ENCODE data around the gene OGN. TPM values are rescaled to one million over a fixed set of nuclear protein-coding genes. Genes with fewer than 3 reads are reported as not detected.
A peak's percentile ranks its signal among the peaks of the same experiment; 100 is the strongest.
"Not testable (repeated sequence)": the region's sequence is repeated elsewhere in the genome, so short reads cannot be mapped to it uniquely, and the experiment has no call there.

Gene OGN
- total RNA-seq, 2 experiments from 2014 or later = not detected

GRCh38 chr9:92425474-92425873, 21.1 kb upstream of the OGN start:
- DNase-seq (no peak), ATAC-seq (no peak)
- H3K36me3 Mint-ChIP-seq (ENCODE audit: low read depth) = peaks cover 3% of the 10 kb centered on the region
- POLR2A ChIA-PET = no interaction called here
- H3K4me1 Mint-ChIP-seq (ENCODE audit: low read depth) = peaks cover 5% of the 10 kb centered on the region
- CTCF ChIA-PET = no interaction called here
- no peaks in the 10 kb centered on the region for H3K9me3 Mint-ChIP-seq (ENCODE audit: insufficient read depth)
- no peaks in the 10 kb centered on the region for H3K27me3 Mint-ChIP-seq (ENCODE audit: low read depth)
- no peak overlapping the region for H3K27ac Mint-ChIP-seq
- no peak overlapping the region for H3K4me3 Mint-ChIP-seq

GRCh38 chr9:92424340-92424739, 20.0 kb upstream of the OGN start, which contains the start of gene OMD:
OMD (minus strand) TSS chr9:92424471; CDS start chr9:92417558, 6,913 bp downstream.
- Mint-ChIP-seq H3K4me3 (no peak within 1 kb of the TSS), H3K36me3 (ENCODE audit: low read depth) (peaks cover 3% of the 10 kb centered on the region), H3K9me3 (ENCODE audit: insufficient read depth) (no peaks in the 10 kb centered on the region), H3K27ac (no peak within 1 kb of the TSS), H3K27me3 (ENCODE audit: low read depth) (no peaks in the 10 kb centered on the region), H3K4me1 (ENCODE audit: low read depth) (peaks cover 5% of the 10 kb centered on the region)
- DNase-seq = no peak
- ATAC-seq = no peak
- CTCF ChIA-PET = no interaction called here
- POLR2A ChIA-PET = no interaction called here

- no peaks in the 10 kb centered on the region for H3K9me3 Mint-ChIP-seq (ENCODE audit: insufficient read depth)
- no peaks in the 10 kb centered on the region for H3K27me3 Mint-ChIP-seq (ENCODE audit: low read depth)
- H3K36me3 Mint-ChIP-seq (ENCODE audit: low read depth) = peaks cover 3% of the 10 kb centered on the region
- ChIA-PET POLR2A (interaction anchor here (0.6 kb wide), 1 partner anchor 98 kb away, joined by 4 read pairs; the partner anchor contains the start of gene CENPP), CTCF (no interaction called here)
- ATAC-seq = no peak
- no peak for DNase-seq
- H3K27ac Mint-ChIP-seq = no peak overlapping the region
- H3K4me1 Mint-ChIP-seq (ENCODE audit: low read depth) = peaks cover 5% of the 10 kb centered on the region
- H3K4me3 Mint-ChIP-seq = no peak overlapping the region
Observed at GRCh38 chr9:92423612-92424011, 19.2 kb upstream of the OGN start.

GRCh38 chr9:92422611-92423338, 18.4 kb upstream of the OGN start:
- CTCF ChIA-PET = no interaction called here
- ATAC-seq = no peak
- H3K4me3 Mint-ChIP-seq = no peak overlapping the region
- no peaks in the 10 kb centered on the region for H3K27me3 Mint-ChIP-seq (ENCODE audit: low read depth)
- POLR2A ChIA-PET = no interaction called here
- H3K36me3 Mint-ChIP-seq (ENCODE audit: low read depth) = peaks cover 3% of the 10 kb centered on the region
- H3K27ac Mint-ChIP-seq = no peak overlapping the region
- DNase-seq = no peak
- no peaks in the 10 kb centered on the region for H3K9me3 Mint-ChIP-seq (ENCODE audit: insufficient read depth)
- peaks cover 5% of the 10 kb centered on the region for H3K4me1 Mint-ChIP-seq (ENCODE audit: low read depth)

- H3K27me3 Mint-ChIP-seq (ENCODE audit: low read depth) = no peaks in the 10 kb centered on the region
- POLR2A ChIA-PET = no interaction called here
- DNase-seq = no peak
- CTCF ChIA-PET = interaction anchor here (1.2 kb wide), 1 partner anchor 25 kb away, joined by 3 read pairs; no protein-coding TSS in a partner anchor
- no peaks in the 10 kb centered on the region for H3K36me3 Mint-ChIP-seq (ENCODE audit: low read depth)
- no peak overlapping the region for H3K4me3 Mint-ChIP-seq
- ATAC-seq = no peak
- H3K27ac Mint-ChIP-seq = no peak overlapping the region
- peaks cover 9% of the 10 kb centered on the region for H3K4me1 Mint-ChIP-seq (ENCODE audit: low read depth)
- H3K9me3 Mint-ChIP-seq (ENCODE audit: insufficient read depth) = no peaks in the 10 kb centered on the region
Observed at GRCh38 chr9:92414566-92414965, 10.2 kb upstream of the OGN start.

GRCh38 chr9:92411157-92411556, 6.8 kb upstream of the OGN start:
- H3K27me3 Mint-ChIP-seq (ENCODE audit: low read depth); H3K4me3 Mint-ChIP-seq; POLR2A ChIA-PET; DNase-seq; CTCF ChIA-PET; H3K27ac Mint-ChIP-seq; H3K36me3 Mint-ChIP-seq (ENCODE audit: low read depth); H3K9me3 Mint-ChIP-seq (ENCODE audit: insufficient read depth); ATAC-seq: not testable (repeated sequence)
- peaks cover 22% of the 10 kb centered on the region for H3K4me1 Mint-ChIP-seq (ENCODE audit: low read depth)

- H3K27ac Mint-ChIP-seq = no peak overlapping the region
- POLR2A ChIA-PET = no interaction called here
- CTCF ChIA-PET = interaction anchor here (0.6 to 1.2 kb wide), 3 partner anchors 20 to 334 kb away, joined by 3 to 4 read pairs (median 4); no protein-coding TSS in a partner anchor
Observed at GRCh38 chr9:92408747-92409478, 4.5 kb upstream of the OGN start.

GRCh38 chr9:92407818-92408217, 3.4 kb upstream of the OGN start:
- POLR2A ChIA-PET = no interaction called here
- DNase-seq = no peak
- H3K36me3 Mint-ChIP-seq (ENCODE audit: low read depth) = peaks cover 2% of the 10 kb centered on the region
- CTCF ChIA-PET = interaction anchor here (0.6 to 1.2 kb wide), 4 partner anchors 21 to 321 kb away, joined by 3 to 4 read pairs (median 3); no protein-coding TSS in a partner anchor
- no peaks in the 10 kb centered on the region for H3K27me3 Mint-ChIP-seq (ENCODE audit: low read depth)
- peaks cover 33% of the 10 kb centered on the region for H3K4me1 Mint-ChIP-seq (ENCODE audit: low read depth)
- no peaks in the 10 kb centered on the region for H3K9me3 Mint-ChIP-seq (ENCODE audit: insufficient read depth)
- H3K27ac Mint-ChIP-seq = no peak overlapping the region
- H3K4me3 Mint-ChIP-seq = no peak overlapping the region
- ATAC-seq = no peak

More at GRCh38 chr9:92408747-92409478, 4.5 kb upstream of the OGN start:
- no peak overlapping the region for H3K4me3 Mint-ChIP-seq
- peaks cover 33% of the 10 kb centered on the region for H3K4me1 Mint-ChIP-seq (ENCODE audit: low read depth)
- DNase-seq = no peak
- no peaks in the 10 kb centered on the region for H3K27me3 Mint-ChIP-seq (ENCODE audit: low read depth)
- H3K9me3 Mint-ChIP-seq (ENCODE audit: insufficient read depth) = no peaks in the 10 kb centered on the region
- no peak for ATAC-seq
- H3K36me3 Mint-ChIP-seq (ENCODE audit: low read depth) = peaks cover 2% of the 10 kb centered on the region

GRCh38 chr9:92406477-92406876, 2.1 kb upstream of the OGN start:
- POLR2A ChIA-PET = no interaction called here
- CTCF ChIA-PET = no interaction called here
- H3K4me3 Mint-ChIP-seq = peak overlapping the region; percentile 43

GRCh38 chr9:92405818-92406217, 1.4 kb upstream of the OGN start:
- peaks cover 40% of the 10 kb centered on the region for H3K4me1 Mint-ChIP-seq (ENCODE audit: low read depth)
- CTCF ChIA-PET = interaction anchor here (1.2 kb wide), 1 partner anchor 34 kb away, joined by 3 read pairs; no protein-coding TSS in a partner anchor
- no peaks in the 10 kb centered on the region for H3K27me3 Mint-ChIP-seq (ENCODE audit: low read depth)
- ATAC-seq (no peak), DNase-seq (no peak)
- H3K36me3 Mint-ChIP-seq (ENCODE audit: low read depth) = peaks cover 2% of the 10 kb centered on the region
- POLR2A ChIA-PET = no interaction called here
- peak overlapping the region; percentile 62 for H3K27ac Mint-ChIP-seq
- no peaks in the 10 kb centered on the region for H3K9me3 Mint-ChIP-seq (ENCODE audit: insufficient read depth)
- H3K4me3 Mint-ChIP-seq = peak overlapping the region; percentile 4

More at GRCh38 chr9:92406477-92406876, 2.1 kb upstream of the OGN start:
- H3K27ac Mint-ChIP-seq = peak overlapping the region; percentile 75
- H3K9me3 Mint-ChIP-seq (ENCODE audit: insufficient read depth) = no peaks in the 10 kb centered on the region
- peaks cover 2% of the 10 kb centered on the region for H3K36me3 Mint-ChIP-seq (ENCODE audit: low read depth)
- peak; percentile 62 for DNase-seq
- peak; percentile 93 for ATAC-seq
- H3K27me3 Mint-ChIP-seq (ENCODE audit: low read depth) = no peaks in the 10 kb centered on the region
- peaks cover 40% of the 10 kb centered on the region for H3K4me1 Mint-ChIP-seq (ENCODE audit: low read depth)

GRCh38 chr9:92402826-92403745, 1.3 kb downstream of the OGN start:
- ChIA-PET CTCF (no interaction called here), POLR2A (no interaction called here)
- no peak overlapping the region for H3K27ac Mint-ChIP-seq
- no peaks in the 10 kb centered on the region for H3K27me3 Mint-ChIP-seq (ENCODE audit: low read depth)
- DNase-seq (no peak), ATAC-seq (no peak)
- H3K9me3 Mint-ChIP-seq (ENCODE audit: insufficient read depth) = no peaks in the 10 kb centered on the region
- H3K4me1 Mint-ChIP-seq (ENCODE audit: low read depth) = peaks cover 31% of the 10 kb centered on the region
- H3K36me3 Mint-ChIP-seq (ENCODE audit: low read depth) = peaks cover 2% of the 10 kb centered on the region
- H3K4me3 Mint-ChIP-seq = no peak overlapping the region

Data from activated CD8-positive, alpha-beta T cell treated with anti-CD3 and anti-CD28 coated beads, Interleukin-2, amount 10 ng/mL, durations not matched to agents 7 days and 5 days (primary cell).